GM18873 (cell line): ENCODE results near the gene SIK2.
A peak's percentile ranks its signal among the peaks of the same experiment; 100 is the strongest.

Experiments
- ATAC-seq: cut with Tn5 transposase; IDR thresholded peaks from one replicate; pipeline ENCODE4 v1.9.1; 2021; ENCODE audit warnings: mild to moderate bottlenecking, moderate library complexity, moderate number of reproducible peaks; ENCODE audit not compliant: unreplicated experiment, low FRiP score

The SIK2 gene

DNA sequence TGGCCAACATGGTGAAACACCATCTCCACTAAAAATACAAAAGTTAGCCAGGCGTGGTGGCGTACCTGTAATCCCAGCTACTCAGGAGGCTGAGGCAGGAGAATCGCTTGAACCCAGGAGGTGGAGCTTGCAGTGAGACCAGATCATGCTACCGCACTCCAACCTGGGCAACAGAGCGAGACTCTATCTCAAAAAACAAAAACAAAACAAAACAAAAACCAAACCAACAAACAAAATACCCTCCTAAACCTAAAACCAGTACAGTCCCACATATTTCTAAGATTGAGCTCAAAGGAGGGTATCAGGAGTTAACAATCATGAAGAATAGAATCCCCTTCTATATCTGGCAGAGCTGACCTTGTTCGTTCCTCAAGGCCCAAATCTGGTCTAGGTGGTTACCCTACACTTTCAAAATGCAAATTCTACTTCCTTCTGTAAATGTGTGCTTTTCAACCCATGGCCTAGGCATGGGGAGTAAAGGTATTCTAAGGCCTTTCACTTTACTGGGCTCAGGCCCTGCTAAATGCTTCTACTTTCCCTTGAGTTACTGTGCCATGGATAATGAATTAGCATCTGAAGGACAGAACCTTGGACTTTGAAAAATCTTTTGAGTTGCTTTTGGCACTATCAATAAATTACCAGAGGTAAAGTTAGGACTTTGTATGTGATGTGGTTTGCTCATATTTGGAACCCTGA lies 174.3 kb downstream of the SIK2 start:
- peak; percentile 96 for ATAC-seq

DNA sequence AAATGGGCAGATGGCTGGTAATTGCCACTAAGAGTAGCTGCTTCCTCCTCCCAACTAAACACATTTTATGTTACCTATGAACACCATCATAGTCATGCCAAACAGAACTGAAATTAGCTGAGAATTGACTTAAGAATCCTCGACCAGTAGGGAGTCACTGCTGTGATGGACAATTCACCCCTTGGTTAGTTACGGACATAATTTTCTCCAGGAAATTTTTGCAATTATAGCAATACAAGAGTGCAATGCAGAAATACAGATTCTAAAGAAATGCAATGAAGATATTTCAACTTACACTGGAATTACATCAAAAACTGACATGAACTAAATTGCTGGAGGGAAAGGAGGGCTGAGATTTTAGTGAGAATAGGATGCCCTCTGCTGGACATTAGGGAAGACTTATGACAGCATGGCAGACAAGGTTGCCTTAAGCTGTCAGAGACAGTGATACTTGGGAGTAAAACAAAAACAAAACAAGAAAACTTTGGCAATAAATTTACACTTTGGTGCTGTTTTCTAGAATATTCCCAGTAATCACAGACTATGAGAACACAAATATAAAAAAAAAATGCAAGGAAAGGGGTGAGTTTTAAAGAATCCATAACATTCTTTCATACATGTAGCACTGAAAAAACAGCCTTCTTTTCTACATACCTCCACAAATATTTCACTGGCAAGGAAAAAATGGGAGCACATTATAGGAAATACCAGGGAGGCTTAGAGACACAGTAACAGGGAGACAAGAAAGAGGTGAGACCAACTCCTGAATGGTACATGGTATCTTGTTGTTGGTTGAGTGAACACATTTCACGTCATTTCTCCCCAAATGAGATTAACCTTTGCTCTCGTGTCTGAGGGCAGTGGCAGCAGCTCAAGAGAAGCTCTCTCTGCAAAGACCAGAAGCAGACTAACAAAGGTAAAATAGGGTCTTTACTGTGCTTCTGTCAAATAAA lies 175.1 kb downstream of the SIK2 start:
- peak; percentile 51 for ATAC-seq

DNA sequence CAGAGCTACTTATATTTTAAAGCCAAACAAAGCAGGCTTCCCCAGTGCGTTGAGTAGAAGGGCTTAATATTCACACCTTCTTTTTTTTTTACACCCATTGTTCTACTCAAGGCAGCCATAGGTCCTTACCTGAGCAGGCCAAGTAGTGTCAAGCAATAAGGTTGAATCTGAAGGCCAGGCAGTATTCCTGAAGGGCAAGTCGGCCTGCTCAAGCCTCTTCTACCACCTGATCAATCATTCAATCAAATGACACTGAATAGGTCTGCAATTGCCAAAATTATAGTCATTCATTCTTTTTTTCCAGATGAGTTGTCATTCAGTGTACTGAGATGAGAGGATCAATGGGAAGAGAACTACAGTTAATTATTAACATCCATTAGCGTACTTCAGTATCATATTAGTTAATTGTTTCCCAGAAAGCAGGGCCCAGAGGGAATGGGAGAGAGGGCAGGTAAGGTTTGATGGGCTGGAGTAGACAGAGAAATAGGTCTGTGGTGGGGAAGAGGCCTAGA lies 175.9 kb downstream of the SIK2 start:
- no peak for ATAC-seq

DNA sequence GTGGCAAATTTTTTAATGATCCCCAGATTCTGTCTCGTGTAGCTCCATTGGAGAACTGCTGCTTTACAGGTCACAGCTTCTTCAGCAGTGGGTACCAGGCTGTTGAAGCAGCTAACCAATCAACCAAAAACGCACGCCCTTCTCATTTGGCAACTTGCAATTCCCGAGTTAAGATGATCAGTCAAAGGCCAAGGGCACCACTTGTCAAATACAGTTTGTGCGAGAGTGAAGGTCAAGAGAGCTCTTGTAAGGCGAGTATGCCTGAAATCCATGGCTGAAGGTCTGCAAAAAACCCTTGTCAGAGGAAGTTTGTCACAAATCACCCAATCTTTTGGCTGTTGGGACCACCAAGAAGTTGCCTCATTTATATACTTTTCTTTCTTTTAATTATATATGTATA lies 176.9 kb downstream of the SIK2 start:
- no peak for ATAC-seq
